Activated CD8-positive, alpha-beta memory T cell treated with anti-CD3 and anti-CD28 coated beads, Interleukin-2, amount 50 U/mL, for 4 hours (primary cell): ENCODE data around the gene IRF6.

Experiments used
- DNase-seq: peaks from one replicate; pipeline ENCODE4 v3.0.0-alpha.2; 2020

The IRF6 gene

GRCh38 chr1:209786146-209786545 is 19.8 kb downstream of the IRF6 start:
- DNase-seq: no peak

GRCh38 chr1:209785592-209785991 is 20.4 kb downstream of the IRF6 start:
- no peak for DNase-seq

GRCh38 chr1:209784265-209785169 is 21.4 kb downstream of the IRF6 start, which contains the start of gene C1orf74:
Gene C1orf74, minus strand, starts transcription at chr1:209784559. Its CDS starts 925 bp downstream, at chr1:209783634.
- DNase-seq: peak; percentile 100

- no peak for DNase-seq
Measured at GRCh38 chr1:209783386-209783785, 22.6 kb downstream of the IRF6 start.

- DNase-seq: no peak
Measured at GRCh38 chr1:209780268-209780667, 25.7 kb downstream of the IRF6 start.

- no peak for DNase-seq
Measured at GRCh38 chr1:209778102-209778501, 27.8 kb downstream of the IRF6 start.

GRCh38 chr1:209777587-209777986 is 28.4 kb downstream of the IRF6 start:
- DNase-seq: no peak

- DNase-seq: no peak
Measured at GRCh38 chr1:209775678-209776077, 30.3 kb downstream of the IRF6 start.

- no peak for DNase-seq
Measured at GRCh38 chr1:209774592-209774991, 31.4 kb downstream of the IRF6 start.

GRCh38 chr1:209772126-209772525 is 33.8 kb downstream of the IRF6 start:
- DNase-seq: no peak

- DNase-seq: no peak
Measured at GRCh38 chr1:209770636-209771415, 35.1 kb downstream of the IRF6 start.

GRCh38 chr1:209769971-209770370 is 36.0 kb downstream of the IRF6 start:
- DNase-seq: no peak

- DNase-seq: peak; percentile 66
Measured at GRCh38 chr1:209769171-209769904, 36.6 kb downstream of the IRF6 start.

GRCh38 chr1:209768354-209768774 is 37.6 kb downstream of the IRF6 start:
- DNase-seq: peak; percentile 75

- no peak for DNase-seq
Measured at GRCh38 chr1:209767706-209768105, 38.2 kb downstream of the IRF6 start.

GRCh38 chr1:209767096-209767495 is 38.8 kb downstream of the IRF6 start:
- no peak for DNase-seq

- no peak for DNase-seq
Measured at GRCh38 chr1:209766051-209766450, 39.9 kb downstream of the IRF6 start.

- DNase-seq: no peak
Measured at GRCh38 chr1:209761011-209761635, 44.8 kb downstream of the IRF6 start.

GRCh38 chr1:209759829-209760359 is 46.0 kb downstream of the IRF6 start:
- DNase-seq: no peak

GRCh38 chr1:209758400-209758799 is 47.5 kb downstream of the IRF6 start:
- no peak for DNase-seq

- peak; percentile 28 for DNase-seq
Measured at GRCh38 chr1:209756615-209757445, 49.1 kb downstream of the IRF6 start.
